Muscle layer of colon (tissue), 2 donors: ENCODE measurements around the gene PLEKHH3.

Experiments used
- H3K27ac ChIP-seq: one replicate; pipeline ENCODE4 v1.7.0; 2013; ENCODE audit warnings: low read depth, mild to moderate bottlenecking, low read length, moderate library complexity
- H3K27me3 ChIP-seq, 2 donors: one replicate each; pipeline ENCODE4 v1.7.0; 2013; ENCODE audit warnings: low read length in 2 of 2, mild to moderate bottlenecking in 2 of 2; ENCODE audit not compliant: insufficient read depth in 2 of 2, control insufficient read depth in 1 of 2
- H3K36me3 ChIP-seq: one replicate; pipeline ENCODE4 v1.7.0; 2013; ENCODE audit warnings: mild to moderate bottlenecking, low read length; ENCODE audit not compliant: insufficient read depth
- H3K4me1 ChIP-seq: one replicate; pipeline ENCODE4 v1.7.0; 2013; ENCODE audit warnings: mild to moderate bottlenecking, low read length; ENCODE audit not compliant: insufficient read depth
- H3K4me3 ChIP-seq, 2 donors: one replicate each; pipeline ENCODE4 v1.7.0; 2013; ENCODE audit warnings: low read length in 2 of 2, low read depth in 1 of 2, mild to moderate bottlenecking in 1 of 2, moderate library complexity in 1 of 2
- H3K9ac ChIP-seq: one replicate; pipeline ENCODE4 v1.7.0; 2013; ENCODE audit warnings: low read length
- H3K9me3 ChIP-seq: one replicate; pipeline ENCODE4 v1.7.0; 2013; ENCODE audit warnings: mild to moderate bottlenecking, low read length
- donor health status: abdominal sarcoma.
- donor health status: Adenocarcinoma of cecum.

PLEKHH3 gene

GRCh38 chr17:42676424-42677011 lies at the start of gene PLEKHH3:
Gene PLEKHH3, minus strand, starts transcription at chr17:42676994. Its CDS starts 431 bp downstream, at chr17:42676563.
- Histone ChIP-seq H3K27ac (peak within 1 kb of the TSS; percentile 99), H3K4me3 (peak within 1 kb of the TSS; percentile 96 to 97), H3K9me3 (no peaks in the 10 kb centered on the region), H3K4me1 (peaks cover 43% of the 10 kb centered on the region), H3K27me3 (no peaks in the 10 kb centered on the region), H3K9ac (peak within 1 kb of the TSS; percentile 92), H3K36me3 (peaks cover 20% of the 10 kb centered on the region)

DNA sequence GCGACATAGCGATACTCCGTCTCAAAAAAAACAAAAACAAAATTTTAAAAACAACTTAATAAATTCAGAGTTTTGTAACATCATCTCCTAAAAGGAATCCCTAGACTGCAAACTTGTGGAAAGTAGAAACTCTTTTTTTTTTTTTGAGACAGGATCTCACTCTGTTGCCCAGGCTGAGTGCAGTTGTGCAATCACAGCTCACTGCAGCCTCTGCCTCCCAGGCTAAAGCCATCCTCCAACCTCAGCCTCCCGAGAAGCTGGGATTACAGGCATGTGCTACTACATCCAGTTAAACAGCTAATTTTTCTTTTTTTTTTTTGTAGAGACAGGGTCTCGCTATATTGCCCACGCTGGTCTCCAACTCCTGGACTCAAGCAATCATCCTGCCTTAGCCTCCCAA lies 48.3 kb upstream of the PLEKHH3 start:
- H3K27ac ChIP-seq: no peak overlapping the region
- H3K4me1 ChIP-seq: no peaks in the 10 kb centered on the region
- peaks cover 61% of the 10 kb centered on the region for H3K36me3 ChIP-seq
- no peak overlapping the region for H3K9ac ChIP-seq
- H3K9me3 ChIP-seq: no peaks in the 10 kb centered on the region
- no peak overlapping the region for H3K4me3 ChIP-seq
- no peaks in the 10 kb centered on the region for H3K27me3 ChIP-seq

DNA sequence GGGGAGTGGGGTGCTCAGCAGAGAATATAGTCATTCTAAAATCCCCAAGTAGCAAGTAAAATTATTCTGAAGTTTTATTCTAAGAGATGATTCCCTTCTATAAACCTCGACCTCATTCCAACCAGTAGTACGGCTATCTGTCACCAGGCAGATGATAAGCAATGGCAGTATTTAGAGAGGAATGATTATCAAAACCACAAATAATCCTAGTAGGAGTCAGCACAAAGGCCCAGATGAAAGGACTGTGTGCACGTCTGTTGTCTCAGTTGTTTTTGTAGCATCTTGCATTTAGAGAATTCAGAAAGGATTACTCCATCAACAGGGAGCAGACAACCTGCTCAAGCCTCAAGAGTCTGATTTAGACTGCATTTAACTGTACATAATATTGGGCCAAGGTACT lies 46.8 kb upstream of the PLEKHH3 start:
- Histone ChIP-seq H3K27ac (no peak overlapping the region), H3K9ac (no peak overlapping the region), H3K27me3 (no peaks in the 10 kb centered on the region), H3K36me3 (peaks cover 64% of the 10 kb centered on the region), H3K9me3 (no peaks in the 10 kb centered on the region), H3K4me3 (no peak overlapping the region), H3K4me1 (no peaks in the 10 kb centered on the region)

- Histone ChIP-seq H3K4me3 (no peak overlapping the region), H3K9me3 (no peaks in the 10 kb centered on the region), H3K9ac (no peak overlapping the region), H3K27ac (no peak overlapping the region), H3K4me1 (no peaks in the 10 kb centered on the region), H3K36me3 (peaks cover 77% of the 10 kb centered on the region), H3K27me3 (no peaks in the 10 kb centered on the region)
Observed at GRCh38 chr17:42720996-42721583, 44.3 kb upstream of the PLEKHH3 start.

DNA sequence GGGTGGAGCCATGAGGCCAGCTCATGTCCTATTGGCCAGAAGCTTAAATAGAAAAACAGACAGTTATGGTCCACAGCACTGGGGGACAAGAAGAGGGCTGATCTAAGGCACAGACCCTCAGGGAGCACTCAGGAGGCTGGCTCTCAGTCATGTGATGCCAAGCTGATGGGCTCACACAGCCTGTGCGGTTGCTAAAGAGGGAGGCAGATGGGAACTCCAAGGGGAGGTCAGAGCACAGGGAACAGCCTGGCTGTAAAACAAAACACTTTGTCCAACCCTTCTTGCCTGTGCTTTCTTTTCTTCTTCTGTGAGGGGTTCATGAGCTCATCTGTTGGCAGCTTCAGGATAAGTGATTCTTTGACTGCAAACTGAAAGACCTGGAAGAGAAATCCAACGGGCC lies 32.8 kb upstream of the PLEKHH3 start:
- Histone ChIP-seq H3K36me3 (peaks cover 91% of the 10 kb centered on the region), H3K9me3 (no peaks in the 10 kb centered on the region), H3K4me1 (no peaks in the 10 kb centered on the region), H3K4me3 (no peak overlapping the region), H3K27me3 (no peaks in the 10 kb centered on the region), H3K9ac (no peak overlapping the region), H3K27ac (no peak overlapping the region)

DNA sequence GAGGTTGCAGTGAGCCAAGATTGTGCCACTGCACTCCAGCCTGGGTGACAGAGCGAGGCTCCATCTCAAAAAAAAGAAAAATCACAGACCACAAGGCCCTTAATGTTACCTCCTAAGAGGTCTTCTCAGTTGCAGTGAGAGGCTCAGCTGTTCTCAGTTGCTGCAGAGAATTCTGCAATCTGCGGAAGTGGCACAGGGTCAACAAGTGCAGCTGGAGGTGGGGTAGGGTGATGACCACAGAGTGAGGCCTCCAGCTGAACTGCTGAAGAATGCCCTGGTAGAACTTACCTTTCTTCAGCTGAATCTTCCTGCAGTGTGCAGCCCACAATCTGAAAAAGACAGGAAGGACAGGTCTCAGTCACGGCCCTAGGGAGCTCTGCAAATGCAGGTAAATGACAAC lies 31.8 kb upstream of the PLEKHH3 start:
- Histone ChIP-seq H3K27me3 (no peaks in the 10 kb centered on the region), H3K27ac (no peak overlapping the region), H3K4me1 (no peaks in the 10 kb centered on the region), H3K4me3 (no peak overlapping the region), H3K9ac (no peak overlapping the region), H3K36me3 (peaks cover 91% of the 10 kb centered on the region), H3K9me3 (no peaks in the 10 kb centered on the region)

DNA sequence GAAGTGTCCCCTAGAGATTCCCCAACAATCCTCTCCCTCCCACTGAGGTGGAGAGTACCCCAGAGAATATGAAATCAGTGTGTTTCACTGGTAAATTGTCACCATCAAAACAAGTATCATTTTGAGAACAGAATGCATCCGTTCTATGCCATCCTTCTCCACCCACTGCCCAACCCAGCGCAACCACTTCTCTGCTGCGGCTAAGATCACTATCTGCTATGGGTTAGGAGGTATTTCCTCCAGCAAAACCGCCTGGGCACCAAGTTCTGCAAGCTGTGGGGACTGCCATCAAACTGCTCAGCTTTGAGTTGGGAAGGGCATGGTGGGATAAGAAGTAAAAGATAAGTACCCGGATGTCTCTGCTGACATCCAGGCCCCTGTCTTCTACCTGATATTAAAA lies 29.9 kb upstream of the PLEKHH3 start:
- Histone ChIP-seq H3K9me3 (no peaks in the 10 kb centered on the region), H3K27ac (no peak overlapping the region), H3K4me1 (no peaks in the 10 kb centered on the region), H3K9ac (no peak overlapping the region), H3K36me3 (peaks cover 97% of the 10 kb centered on the region), H3K27me3 (no peaks in the 10 kb centered on the region), H3K4me3 (no peak overlapping the region)

GRCh38 chr17:42704837-42705494 lies 28.2 kb upstream of the PLEKHH3 start:
- no peak overlapping the region for H3K4me3 ChIP-seq
- no peaks in the 10 kb centered on the region for H3K27me3 ChIP-seq
- no peaks in the 10 kb centered on the region for H3K9me3 ChIP-seq
- peaks cover 90% of the 10 kb centered on the region for H3K36me3 ChIP-seq
- no peaks in the 10 kb centered on the region for H3K4me1 ChIP-seq
- no peak overlapping the region for H3K27ac ChIP-seq
- H3K9ac ChIP-seq: no peak overlapping the region

DNA sequence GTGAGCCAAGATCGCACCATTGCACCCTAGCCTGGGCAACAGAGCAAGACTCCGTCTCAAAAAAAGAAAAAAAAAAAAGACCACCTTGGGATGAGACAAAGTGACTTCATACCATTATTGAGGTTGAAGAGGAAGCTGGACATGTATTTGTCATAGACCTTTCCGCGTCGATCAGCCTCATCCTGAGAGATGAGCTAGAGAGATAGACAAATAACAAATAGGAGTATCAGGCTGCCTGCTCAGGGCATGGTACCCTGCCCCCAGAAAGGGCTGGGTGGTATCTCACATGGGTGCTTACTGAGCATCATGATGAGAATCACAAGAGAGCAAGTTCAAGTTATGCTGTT lies 27.7 kb upstream of the PLEKHH3 start:
- H3K4me3 ChIP-seq: no peak overlapping the region
- peaks cover 86% of the 10 kb centered on the region for H3K36me3 ChIP-seq
- H3K27me3 ChIP-seq: no peaks in the 10 kb centered on the region
- no peaks in the 10 kb centered on the region for H3K4me1 ChIP-seq
- H3K9ac ChIP-seq: no peak overlapping the region
- no peaks in the 10 kb centered on the region for H3K9me3 ChIP-seq
- no peak overlapping the region for H3K27ac ChIP-seq

DNA sequence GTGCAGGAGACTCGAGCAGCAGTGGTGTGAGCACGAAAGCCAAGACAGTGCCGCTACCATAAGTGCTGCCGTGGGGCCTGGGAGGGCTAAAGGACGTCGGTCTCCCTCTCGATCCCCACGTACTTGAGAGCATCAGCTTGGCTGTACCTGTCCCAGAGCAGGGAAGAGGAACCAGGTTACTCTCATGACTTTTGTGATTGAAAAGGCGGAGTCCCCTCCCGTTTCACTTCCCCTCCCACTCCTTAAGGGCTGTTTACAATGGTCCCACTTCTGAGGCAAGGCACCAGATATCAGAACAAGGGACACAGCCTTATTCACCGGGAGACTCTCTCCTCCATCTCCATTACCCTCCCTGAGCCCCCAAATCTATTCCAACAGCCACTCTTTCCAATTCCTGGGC lies 25.7 kb upstream of the PLEKHH3 start:
- Histone ChIP-seq H3K27ac (no peak overlapping the region), H3K4me1 (peaks cover 7% of the 10 kb centered on the region), H3K27me3 (no peaks in the 10 kb centered on the region), H3K9ac (no peak overlapping the region), H3K4me3 (no peak overlapping the region), H3K9me3 (no peaks in the 10 kb centered on the region), H3K36me3 (peaks cover 71% of the 10 kb centered on the region)

- Histone ChIP-seq H3K4me3 (no peak overlapping the region), H3K27ac (no peak overlapping the region), H3K27me3 (no peaks in the 10 kb centered on the region), H3K9me3 (no peaks in the 10 kb centered on the region), H3K36me3 (peaks cover 69% of the 10 kb centered on the region), H3K9ac (no peak overlapping the region), H3K4me1 (peaks cover 7% of the 10 kb centered on the region)
Observed at GRCh38 chr17:42700586-42701289, 23.9 kb upstream of the PLEKHH3 start.
